ENCODE results near the gene DVL2. TPM values are rescaled to one million over a fixed set of nuclear protein-coding genes. Genes with fewer than 3 reads are reported as not detected.

DVL2 gene
- total RNA-seq, 2 experiments from 2014 or later: 52.4 to 56.6 TPM

- Mint-ChIP-seq H3K36me3 (ENCODE audit: low read depth) (peaks cover 12% of the 10 kb centered on the region), H3K27me3 (ENCODE audit: low read depth) (peaks cover 27% of the 10 kb centered on the region), H3K9me3 (ENCODE audit: insufficient read depth) (no peaks in the 10 kb centered on the region), H3K4me3 (peak overlapping the region; percentile 54), H3K27ac (peak overlapping the region; percentile 77), H3K4me1 (ENCODE audit: low read depth) (peaks cover 26% of the 10 kb centered on the region)
- POLR2A ChIA-PET: interaction anchor here (0.6 kb wide), 2 partner anchors 50 to 221 kb away, joined by 3 to 5 read pairs; no protein-coding TSS in a partner anchor
- ATAC-seq (peak; percentile 16), DNase-seq (peak; percentile 46)
- CTCF ChIA-PET: interaction anchor here (1.6 kb wide), 1 partner anchor 34 kb away, joined by 4 read pairs; no protein-coding TSS in a partner anchor
Observed at GRCh38 chr17:7262935-7263800, 28.9 kb upstream of the DVL2 start.

GRCh38 chr17:7262192-7262934 is 28.0 kb upstream of the DVL2 start, which contains the start of gene CLDN7:
Gene CLDN7 (minus strand): TSS chr17:7262478. CDS start chr17:7262043, 435 bp downstream.
- POLR2A ChIA-PET: interaction anchor here (1.0 kb wide), 1 partner anchor 42 kb away, joined by 3 read pairs; the partner anchor contains the start of genes ACADVL and DLG4
- H3K27ac Mint-ChIP-seq: peak within 1 kb of the TSS; percentile 77
- H3K36me3 Mint-ChIP-seq (ENCODE audit: low read depth): peaks cover 12% of the 10 kb centered on the region
- H3K4me1 Mint-ChIP-seq (ENCODE audit: low read depth): peaks cover 26% of the 10 kb centered on the region
- CTCF ChIA-PET: no interaction called here
- ATAC-seq: no peak
- DNase-seq: no peak
- no peaks in the 10 kb centered on the region for H3K9me3 Mint-ChIP-seq (ENCODE audit: insufficient read depth)
- H3K27me3 Mint-ChIP-seq (ENCODE audit: low read depth): peaks cover 27% of the 10 kb centered on the region
- H3K4me3 Mint-ChIP-seq: peak within 1 kb of the TSS; percentile 63

GRCh38 chr17:7261379-7262191 is 27.3 kb upstream of the DVL2 start:
- CTCF ChIA-PET: interaction anchor here (0.6 kb wide), 1 partner anchor 354 kb away, joined by 3 read pairs; no protein-coding TSS in a partner anchor
- Mint-ChIP-seq H3K36me3 (ENCODE audit: low read depth) (peaks cover 16% of the 10 kb centered on the region), H3K4me3 (peak overlapping the region; percentile 63), H3K4me1 (ENCODE audit: low read depth) (peaks cover 29% of the 10 kb centered on the region), H3K9me3 (ENCODE audit: insufficient read depth) (no peaks in the 10 kb centered on the region), H3K27ac (peak overlapping the region; percentile 61), H3K27me3 (ENCODE audit: low read depth) (peaks cover 24% of the 10 kb centered on the region)
- ATAC-seq (peak; percentile 42), DNase-seq (peak; percentile 31)
- POLR2A ChIA-PET: interaction anchor here (1.0 kb wide), 1 partner anchor 41 kb away, joined by 3 read pairs; the partner anchor contains the start of genes ACADVL and DLG4

DNA sequence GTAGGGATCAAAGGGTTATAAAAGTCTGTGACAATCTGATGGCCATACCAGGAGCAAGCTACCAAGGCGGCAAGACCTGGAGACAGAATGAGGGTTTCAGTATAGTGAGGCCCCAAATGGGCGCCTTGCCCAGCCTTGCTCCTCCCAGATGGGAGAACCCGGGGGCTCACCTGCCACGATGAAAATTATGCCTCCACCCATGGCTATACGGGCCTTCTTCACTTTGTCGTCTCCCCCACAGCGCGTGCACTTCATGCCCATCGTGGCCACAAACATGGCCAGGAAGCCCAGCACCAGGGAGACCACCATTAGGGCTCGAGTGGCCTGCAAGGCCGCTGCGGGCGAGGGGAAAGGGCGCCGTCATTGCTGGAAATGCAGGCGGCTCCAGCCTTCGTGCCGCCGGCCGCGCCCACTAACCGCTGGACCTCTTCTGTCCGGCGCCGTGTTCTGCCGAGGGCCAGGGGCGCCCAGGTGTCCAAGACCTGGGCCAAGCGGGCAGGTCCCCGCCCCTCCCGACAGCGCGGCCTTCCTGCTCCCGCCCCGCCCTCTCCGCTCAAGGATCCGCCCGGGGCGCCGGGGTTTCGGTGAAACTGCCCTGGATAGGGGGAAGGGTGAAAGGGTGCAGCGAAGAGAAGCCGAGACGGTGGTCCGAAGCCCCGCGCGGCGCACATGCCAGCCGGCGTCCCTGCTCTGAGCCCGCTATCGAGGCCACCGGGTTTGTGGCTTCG is 26.5 kb upstream of the DVL2 start:
- H3K9me3 Mint-ChIP-seq (ENCODE audit: insufficient read depth): no peaks in the 10 kb centered on the region
- peaks cover 24% of the 10 kb centered on the region for H3K27me3 Mint-ChIP-seq (ENCODE audit: low read depth)
- H3K4me3 Mint-ChIP-seq: peak overlapping the region; percentile 52
- ChIA-PET CTCF (interaction anchor here (0.6 to 1.3 kb wide), 2 partner anchors 36 to 354 kb away, joined by 3 to 4 read pairs; no protein-coding TSS in a partner anchor), POLR2A (interaction anchor here (0.7 to 1.0 kb wide), 3 partner anchors 17 to 265 kb away, joined by 3 read pairs; partner anchors contain the start of genes ACADVL and DLG4)
- peak; percentile 47 for DNase-seq
- H3K36me3 Mint-ChIP-seq (ENCODE audit: low read depth): peaks cover 20% of the 10 kb centered on the region
- ATAC-seq: peak; percentile 62
- peaks cover 33% of the 10 kb centered on the region for H3K4me1 Mint-ChIP-seq (ENCODE audit: low read depth)
- no peak overlapping the region for H3K27ac Mint-ChIP-seq

DNA sequence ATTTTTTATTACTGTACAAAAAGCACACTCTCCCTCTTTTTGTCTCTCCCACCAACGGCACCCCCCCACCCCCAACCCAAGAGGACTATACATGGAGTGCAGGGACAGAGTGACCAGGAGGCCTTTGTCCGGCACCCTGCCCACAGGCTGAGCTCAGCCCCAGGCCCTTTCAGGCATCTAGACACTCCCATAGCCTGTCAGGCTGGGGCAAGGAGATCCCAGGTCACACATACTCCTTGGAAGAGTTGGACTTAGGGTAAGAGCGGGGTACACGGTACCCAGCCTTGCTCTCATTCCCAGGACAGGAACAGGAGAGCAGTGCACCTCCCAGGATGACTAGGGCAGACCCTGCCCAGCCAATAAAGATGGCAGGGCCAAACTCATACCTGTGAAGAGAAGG is 25.8 kb upstream of the DVL2 start:
- no peaks in the 10 kb centered on the region for H3K9me3 Mint-ChIP-seq (ENCODE audit: insufficient read depth)
- peaks cover 24% of the 10 kb centered on the region for H3K27me3 Mint-ChIP-seq (ENCODE audit: low read depth)
- no peak overlapping the region for H3K27ac Mint-ChIP-seq
- H3K4me3 Mint-ChIP-seq: no peak overlapping the region
- peaks cover 33% of the 10 kb centered on the region for H3K4me1 Mint-ChIP-seq (ENCODE audit: low read depth)
- ChIA-PET CTCF (interaction anchor here (1.3 kb wide), 1 partner anchor 37 kb away, joined by 4 read pairs; no protein-coding TSS in a partner anchor), POLR2A (interaction anchor here (0.7 kb wide), 2 partner anchors 17 to 265 kb away, joined by 3 read pairs; no protein-coding TSS in a partner anchor)
- no peak for ATAC-seq
- DNase-seq: no peak
- H3K36me3 Mint-ChIP-seq (ENCODE audit: low read depth): peaks cover 20% of the 10 kb centered on the region

- Mint-ChIP-seq H3K4me1 (ENCODE audit: low read depth) (peaks cover 37% of the 10 kb centered on the region), H3K27ac (no peak overlapping the region), H3K9me3 (ENCODE audit: insufficient read depth) (no peaks in the 10 kb centered on the region), H3K36me3 (ENCODE audit: low read depth) (peaks cover 25% of the 10 kb centered on the region), H3K4me3 (no peak overlapping the region), H3K27me3 (ENCODE audit: low read depth) (peaks cover 23% of the 10 kb centered on the region)
- POLR2A ChIA-PET: no interaction called here
- DNase-seq (no peak), ATAC-seq (no peak)
- CTCF ChIA-PET: interaction anchor here (1.3 kb wide), 1 partner anchor 37 kb away, joined by 4 read pairs; no protein-coding TSS in a partner anchor
Observed at GRCh38 chr17:7259555-7259889, 25.2 kb upstream of the DVL2 start.

- CTCF ChIA-PET: interaction anchor here (0.7 to 1.3 kb wide), 2 partner anchors 38 to 330 kb away, joined by 3 to 4 read pairs; no protein-coding TSS in a partner anchor
- DNase-seq: no peak
- no peak overlapping the region for H3K27ac Mint-ChIP-seq
- no peaks in the 10 kb centered on the region for H3K9me3 Mint-ChIP-seq (ENCODE audit: insufficient read depth)
- POLR2A ChIA-PET: no interaction called here
- peaks cover 30% of the 10 kb centered on the region for H3K36me3 Mint-ChIP-seq (ENCODE audit: low read depth)
- no peak for ATAC-seq
- peaks cover 41% of the 10 kb centered on the region for H3K4me1 Mint-ChIP-seq (ENCODE audit: low read depth)
- peaks cover 20% of the 10 kb centered on the region for H3K27me3 Mint-ChIP-seq (ENCODE audit: low read depth)
- no peak overlapping the region for H3K4me3 Mint-ChIP-seq
Observed at GRCh38 chr17:7258731-7259554, 24.6 kb upstream of the DVL2 start.

DNA sequence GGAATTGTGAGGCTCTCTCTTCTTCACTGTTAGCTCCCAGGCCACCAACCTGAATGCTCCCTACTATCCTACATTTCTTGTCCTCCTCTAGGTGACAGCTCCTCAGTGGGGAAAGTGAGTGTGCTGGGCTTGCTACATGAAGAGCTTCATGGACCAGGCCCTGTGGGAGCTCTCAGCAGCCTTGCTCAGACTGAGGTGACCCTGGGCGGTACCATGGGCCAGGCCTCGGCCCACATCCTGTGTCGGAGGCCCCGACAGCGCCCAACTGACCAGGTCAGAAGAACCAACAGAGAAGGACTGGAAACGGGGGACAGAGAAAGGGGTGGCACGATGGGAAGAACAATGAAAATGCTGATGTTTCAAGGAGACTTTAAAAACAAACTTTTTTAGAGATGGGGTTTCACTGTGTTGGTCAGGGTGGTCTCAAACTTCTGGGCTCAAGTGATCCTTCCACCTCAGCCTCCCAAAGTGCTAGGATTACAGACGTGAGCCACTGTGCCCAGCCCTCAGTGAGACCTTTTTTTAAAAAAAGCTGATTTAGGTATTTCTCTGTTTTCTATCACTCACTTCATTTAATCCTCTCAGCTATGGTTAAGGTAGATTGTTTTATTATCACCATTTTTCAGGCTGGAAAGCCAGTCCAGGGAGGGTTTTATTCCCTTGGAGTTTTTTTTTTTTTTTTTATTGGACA is 22.6 kb upstream of the DVL2 start:
- Mint-ChIP-seq H3K27me3 (ENCODE audit: low read depth) (peaks cover 3% of the 10 kb centered on the region), H3K36me3 (ENCODE audit: low read depth) (peaks cover 35% of the 10 kb centered on the region), H3K4me3 (no peak overlapping the region), H3K4me1 (ENCODE audit: low read depth) (peaks cover 35% of the 10 kb centered on the region), H3K27ac (peak overlapping the region; percentile 25), H3K9me3 (ENCODE audit: insufficient read depth) (no peaks in the 10 kb centered on the region)
- DNase-seq (no peak), ATAC-seq (no peak)
- CTCF ChIA-PET: interaction anchor here (0.7 to 1.6 kb wide), 4 partner anchors 24 to 211 kb away, joined by 3 to 5 read pairs (median 3); partner anchors contain the start of gene SLC2A4
- POLR2A ChIA-PET: interaction anchor here (1.0 kb wide), 1 partner anchor 15 kb away, joined by 3 read pairs; the partner anchor contains the start of gene GABARAP

- Mint-ChIP-seq H3K27ac (peak overlapping the region; percentile 16), H3K9me3 (ENCODE audit: insufficient read depth) (no peaks in the 10 kb centered on the region), H3K27me3 (ENCODE audit: low read depth) (no peaks in the 10 kb centered on the region), H3K4me3 (no peak overlapping the region), H3K36me3 (ENCODE audit: low read depth) (peaks cover 42% of the 10 kb centered on the region), H3K4me1 (ENCODE audit: low read depth) (peaks cover 38% of the 10 kb centered on the region)
- no peak for ATAC-seq
- ChIA-PET POLR2A (interaction anchor here (1.0 kb wide), 1 partner anchor 10 kb away, joined by 3 read pairs; no protein-coding TSS in a partner anchor), CTCF (interaction anchor here (1.0 kb wide), 2 partner anchors 12 to 16 kb away, joined by 3 read pairs; partner anchors contain the start of gene GABARAP)
- no peak for DNase-seq
Observed at GRCh38 chr17:7254511-7254910, 20.2 kb upstream of the DVL2 start.

All from activated CD8-positive, alpha-beta T cell treated with anti-CD3 and anti-CD28 coated beads, Interleukin-2, amount 10 ng/mL, durations not matched to agents 7 days and 5 days (primary cell).